Hepatocyte (in vitro differentiated cells): Measurements from ENCODE around the gene BTC. TPM values are rescaled to one million over a fixed set of nuclear protein-coding genes. Genes with fewer than 3 reads are reported as not detected.
A peak's percentile ranks its signal among the peaks of the same experiment; 100 is the strongest.

Source experiments
- DNase-seq: peaks from one replicate; pipeline ENCODE4 v3.0.0-alpha.2; 2016; ENCODE audit warnings: low spot score
- H2AFZ ChIP-seq: fragments of 200-600 bp; sonication (generic); 2 replicates; pipeline ENCODE4 v1.6.0; 2016; ENCODE audit warnings: antibody characterized with exemption, mild to moderate bottlenecking
- H3K27ac ChIP-seq: fragments of 200-600 bp; sonication (generic); 2 replicates; pipeline ENCODE4 v1.5.1; 2016; ENCODE audit warnings: mild to moderate bottlenecking
- H3K27me3 ChIP-seq: fragments of 200-600 bp; sonication (generic); 2 replicates; pipeline ENCODE4 v1.6.1; 2016
- H3K36me3 ChIP-seq: fragments of 200-600 bp; sonication (generic); replicated peaks from 2 replicates; pipeline ENCODE4 v1.5.1; 2016; ENCODE audit warnings: low read depth; ENCODE audit not compliant: insufficient read depth
- H3K4me1 ChIP-seq: fragments of 200-600 bp; sonication (generic); 2 replicates; pipeline ENCODE4 v1.5.1; 2016; ENCODE audit warnings: mild to moderate bottlenecking, moderate library complexity; ENCODE audit not compliant: insufficient read depth
- H3K4me2 ChIP-seq: fragments of 200-600 bp; sonication (generic); 2 replicates; pipeline ENCODE4 v1.6.0; 2016
- H3K4me3 ChIP-seq: fragments of 200-600 bp; sonication (generic); 2 replicates; pipeline ENCODE4 v1.5.1; 2016; ENCODE audit warnings: mild to moderate bottlenecking
- H3K79me2 ChIP-seq: fragments of 200-600 bp; sonication (generic); 2 replicates; pipeline ENCODE4 v1.6.0; 2017; ENCODE audit warnings: mild to moderate bottlenecking
- H3K9me2 ChIP-seq: fragments of 200-600 bp; sonication (generic); replicated peaks from 2 replicates; pipeline ENCODE4 v1.6.0; 2017; ENCODE audit warnings: mild to moderate bottlenecking; ENCODE audit not compliant: insufficient read depth
- H3K9me3 ChIP-seq: fragments of 200-600 bp; sonication (generic); 2 replicates; pipeline ENCODE4 v1.5.1; 2016; ENCODE audit warnings: low read depth, mild to moderate bottlenecking
- H4K20me1 ChIP-seq: fragments of 200-600 bp; sonication (generic); 2 replicates; pipeline ENCODE4 v1.6.0; 2016; ENCODE audit warnings: mild to moderate bottlenecking; ENCODE audit not compliant: insufficient read depth, poor library complexity, severe bottlenecking
- CTCF ChIP-seq: fragments of 200-600 bp; sonication (generic); IDR thresholded peaks from 2 replicates; pipeline ENCODE4 v1.5.1; 2016; ENCODE audit warnings: antibody characterized with exemption, mild to moderate bottlenecking; ENCODE audit not compliant: poor library complexity
- EZH2 ChIP-seq: fragments of 200-600 bp; sonication (generic); IDR thresholded peaks from 2 replicates; pipeline ENCODE4 v1.6.1; 2016; ENCODE audit warnings: antibody characterized with exemption, mild to moderate bottlenecking, borderline replicate concordance
- EZH2phosphoT487 ChIP-seq: fragments of 200-600 bp; sonication (generic); IDR thresholded peaks from one replicate; pipeline ENCODE4 v1.6.1; 2018; ENCODE audit warnings: antibody characterized with exemption, mild to moderate bottlenecking, low read depth, moderate library complexity; ENCODE audit not compliant: unreplicated experiment, severe bottlenecking
- WGBS: methylation state at CpG from one replicate; pipeline ENCODE4 v1.1.6; 2016; ENCODE audit warnings: low lambda C conversion rate; ENCODE audit errors: missing lambda C conversion rate; 5-methylcytosine and 5-hydroxymethylcytosine counted together
- polyA plus RNA-seq: library from polyadenylated mRNA; unstranded; fragments of >200 nt; fragmentation: Nextera tagmentation; extraction: Ambion mirVana; gene quantifications from 2 replicates; pipeline ENCODE4 v1.2.1, GENCODE V29; 2016
- total RNA-seq: library from RNA; depleted of rRNA; stranded (reverse); fragments of >200 nt; gene quantifications from 2 replicates; pipeline ENCODE4 v1.2.3, GENCODE V29; 2014

The BTC gene
- total RNA-seq: 1.7 and 2.5 TPM in 2 replicates
- 0.21 and 2.0 TPM in 2 replicates for polyA plus RNA-seq

- Histone ChIP-seq H3K4me3 (peak within 1 kb of the TSS; percentile 58), H3K27ac (peak within 1 kb of the TSS; percentile 66), H3K9me3 (no peaks in the 10 kb centered on the region), H4K20me1 (no peaks in the 10 kb centered on the region), H3K9me2 (no peaks in the 10 kb centered on the region), H3K4me2 (peak within 1 kb of the TSS; percentile 83), H3K27me3 (peaks cover 4% of the 10 kb centered on the region), H3K79me2 (no peaks in the 10 kb centered on the region), H3K36me3 (no peaks in the 10 kb centered on the region), H2AFZ (peak within 1 kb of the TSS; percentile 66), H3K4me1 (no peaks in the 10 kb centered on the region)
- TF ChIP-seq EZH2phosphoT487 (no peak), EZH2 (no peak), CTCF (peak; percentile 28)
- peak; percentile 49 for DNase-seq
- 46% methylated on average over 24 of the region's 24 CpGs for WGBS
Measured at GRCh38 chr4:74794382-74795010, at the start of gene BTC. TSS of gene BTC (minus strand) at chr4:74794523. CDS start at chr4:74794325, 198 bp downstream.

- Histone ChIP-seq H3K9me2 (no peaks in the 10 kb centered on the region), H3K36me3 (no peaks in the 10 kb centered on the region), H3K27ac (no peak overlapping the region), H3K4me2 (no peak overlapping the region), H3K4me1 (no peaks in the 10 kb centered on the region), H3K9me3 (no peaks in the 10 kb centered on the region), H3K79me2 (no peaks in the 10 kb centered on the region), H3K4me3 (no peak overlapping the region), H2AFZ (no peak overlapping the region), H3K27me3 (no peaks in the 10 kb centered on the region), H4K20me1 (no peaks in the 10 kb centered on the region)
- no peak for TF ChIP-seq EZH2
- no peak for TF ChIP-seq CTCF
- no peak for TF ChIP-seq EZH2phosphoT487
- DNase-seq: no peak
- 87% methylated on average over 7 of the region's 7 CpGs for WGBS
Measured at GRCh38 chr4:74840936-74841509, 46.7 kb upstream of the BTC start.

GRCh38 chr4:74838746-74839370 is 44.5 kb upstream of the BTC start:
- Histone ChIP-seq H4K20me1 (no peaks in the 10 kb centered on the region), H3K27ac (no peak overlapping the region), H3K4me3 (no peak overlapping the region), H3K4me1 (no peaks in the 10 kb centered on the region), H3K79me2 (no peaks in the 10 kb centered on the region), H3K4me2 (no peak overlapping the region), H2AFZ (no peak overlapping the region), H3K9me2 (no peaks in the 10 kb centered on the region), H3K9me3 (no peaks in the 10 kb centered on the region), H3K27me3 (no peaks in the 10 kb centered on the region), H3K36me3 (no peaks in the 10 kb centered on the region)
- no peak for TF ChIP-seq EZH2phosphoT487
- TF ChIP-seq CTCF: no peak
- no peak for TF ChIP-seq EZH2
- 81% methylated on average over 4 of the region's 4 CpGs for WGBS
- DNase-seq: no peak
